C4-2B (cell line): ENCODE data around the gene STK11.

Source experiments
- H3K27ac ChIP-seq: fragments of 450-650 bp; 2 replicates; pipeline ENCODE4 v1.5.1; 2017
- CTCF ChIP-seq: fragments of 450-650 bp; conservative IDR thresholded peaks from 2 replicates; pipeline ENCODE4 v1.5.1; 2017; ENCODE audit warnings: mild to moderate bottlenecking
- ZFX ChIP-seq: fragments of 450-650 bp; IDR thresholded peaks from 2 replicates; pipeline ENCODE4 v1.6.1; 2017

The STK11 gene

GRCh38 chr19:1250437-1251260 is 45.1 kb downstream of the STK11 start:
- H3K27ac ChIP-seq, result peak overlapping the region; percentile 96
- TF ChIP-seq CTCF, result no peak
- TF ChIP-seq ZFX, result no peak

- no peak for TF ChIP-seq CTCF
- TF ChIP-seq ZFX, result peak; percentile 46
- peak overlapping the region; percentile 96 for H3K27ac ChIP-seq
Observed at GRCh38 chr19:1251330-1252220, 46.0 kb downstream of the STK11 start.

GRCh38 chr19:1252221-1252820 is 46.7 kb downstream of the STK11 start:
- H3K27ac ChIP-seq, result peak overlapping the region; percentile 96
- TF ChIP-seq CTCF, result no peak
- TF ChIP-seq ZFX, result no peak

GRCh38 chr19:1252821-1253513 is 47.4 kb downstream of the STK11 start:
- peak overlapping the region; percentile 96 for H3K27ac ChIP-seq
- TF ChIP-seq CTCF (no peak), ZFX (no peak)

DNA sequence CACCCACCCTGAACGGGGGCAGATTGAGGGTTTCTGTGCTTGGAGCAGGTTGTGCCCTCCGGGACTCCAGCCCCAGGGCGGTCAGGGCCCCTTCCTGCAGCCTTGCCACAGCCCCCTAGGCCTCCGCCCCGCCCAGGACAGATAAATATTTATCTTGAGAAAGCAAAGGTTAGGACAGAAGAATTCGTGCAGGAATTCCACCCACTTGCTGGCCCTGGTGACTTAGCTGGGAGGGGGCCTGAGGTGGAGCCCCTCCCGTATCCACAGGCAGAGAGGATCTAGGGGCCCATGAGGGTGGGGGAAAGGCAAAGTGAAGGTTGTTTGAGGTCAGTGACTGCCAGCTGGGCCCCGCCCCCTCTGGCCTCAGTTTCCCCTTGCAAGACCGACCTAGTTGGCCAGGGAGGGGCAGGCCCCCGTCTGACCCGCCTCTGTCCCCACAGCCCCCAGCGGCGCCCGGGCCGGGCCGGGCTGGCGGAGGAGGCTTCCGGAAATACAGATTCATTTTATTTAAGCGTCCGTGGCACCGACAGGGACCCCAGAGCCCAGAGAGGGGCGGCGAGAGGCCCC is 48.0 kb downstream of the STK11 start:
- H3K27ac ChIP-seq, result peak overlapping the region; percentile 96
- no peak for TF ChIP-seq ZFX
- TF ChIP-seq CTCF, result no peak

DNA sequence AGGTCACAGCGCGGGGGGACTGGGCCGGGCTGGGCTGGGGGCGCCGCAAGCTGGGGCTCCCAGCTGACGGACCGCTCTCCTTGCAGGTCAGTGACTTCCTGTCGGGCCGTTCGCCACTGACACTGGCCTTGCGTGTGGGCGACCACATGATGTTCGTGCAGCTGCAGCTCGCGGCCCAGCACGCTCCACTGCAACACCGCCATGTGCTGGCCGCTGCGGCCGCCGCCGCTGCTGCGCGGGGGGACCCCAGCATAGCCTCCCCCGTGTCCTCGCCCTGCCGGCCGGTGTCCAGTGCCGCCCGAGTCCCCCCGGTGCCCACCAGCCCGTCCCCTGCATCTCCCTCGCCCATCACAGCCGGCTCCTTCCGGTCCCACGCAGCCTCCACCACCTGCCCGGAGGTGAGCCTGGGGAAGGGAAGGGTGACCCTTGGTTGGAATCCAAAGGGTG is 48.5 kb downstream of the STK11 start:
- TF ChIP-seq ZFX (no peak), CTCF (no peak)
- peak overlapping the region; percentile 96 for H3K27ac ChIP-seq
